Stimulated activated CD4-positive, alpha-beta T cell treated with anti-CD3 and anti-CD28 coated beads, Interleukin-4, amount 100 ng/mL, for 1 hour (primary cell): ENCODE data around the gene PPFIA3.
"Not testable (repeated sequence)": the region's sequence is repeated elsewhere in the genome, so short reads cannot be mapped to it uniquely, and the experiment has no call there.

Experiments
- DNase-seq: peaks from one replicate; pipeline ENCODE4 v3.0.0-alpha.2; 2020

Gene PPFIA3

DNA sequence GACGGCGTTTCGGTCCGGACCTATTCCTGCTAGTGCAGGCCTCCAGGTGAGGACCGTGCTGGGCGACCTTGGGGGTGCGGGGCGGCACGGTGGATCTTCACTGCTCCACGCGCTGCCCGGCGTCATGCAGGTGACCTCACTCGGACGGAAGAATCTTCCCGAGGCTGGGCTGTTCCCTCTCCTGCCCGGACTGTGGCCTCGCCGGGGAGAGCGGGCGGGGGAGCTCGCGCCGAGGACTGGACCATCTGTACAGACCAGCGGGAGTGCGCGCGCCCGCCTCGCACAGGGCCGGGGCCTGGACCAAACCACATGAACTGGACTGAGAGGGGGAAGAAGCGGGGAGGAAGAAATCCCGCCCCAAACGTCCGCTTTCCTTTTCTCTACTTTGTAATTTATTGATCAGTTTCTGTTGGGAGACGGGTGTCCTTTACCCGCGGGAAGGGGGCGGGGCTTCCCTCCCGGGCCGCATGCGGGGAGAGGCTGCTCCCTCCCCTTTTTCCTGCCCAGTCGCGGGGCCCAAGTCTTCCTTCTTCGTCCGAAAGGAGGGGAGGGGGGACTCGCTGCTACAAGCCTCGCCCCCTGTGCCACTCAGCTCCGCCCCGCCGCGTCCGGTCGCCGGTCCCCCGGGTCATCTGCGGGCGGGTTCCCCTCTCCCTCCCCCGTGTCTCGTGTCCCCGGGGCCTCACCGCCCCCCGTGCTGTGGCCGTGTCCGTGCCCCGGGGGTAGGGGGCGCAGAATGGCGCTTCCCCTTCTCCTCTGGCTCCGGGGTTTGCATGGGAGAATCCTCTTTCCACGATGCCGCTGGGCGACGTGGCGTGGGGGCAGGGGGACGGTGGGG lies 31.0 kb downstream of the PPFIA3 start:
- peak; percentile 29 for DNase-seq

DNA sequence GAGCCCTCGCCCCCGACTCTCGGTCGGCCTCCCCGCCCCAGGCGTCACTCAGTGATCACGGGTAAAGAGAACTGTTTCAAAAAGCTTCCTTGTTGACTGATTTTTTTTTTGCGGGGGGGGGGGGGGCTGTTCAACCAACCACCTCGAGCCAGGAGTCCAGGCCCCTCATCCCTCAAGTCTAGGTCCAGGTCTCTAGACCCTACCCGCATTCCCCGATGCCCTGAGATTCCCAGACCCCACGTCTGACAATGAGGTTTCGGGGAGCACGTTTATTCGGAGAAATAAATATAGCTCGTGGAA lies 31.6 kb downstream of the PPFIA3 start:
- no peak for DNase-seq

DNA sequence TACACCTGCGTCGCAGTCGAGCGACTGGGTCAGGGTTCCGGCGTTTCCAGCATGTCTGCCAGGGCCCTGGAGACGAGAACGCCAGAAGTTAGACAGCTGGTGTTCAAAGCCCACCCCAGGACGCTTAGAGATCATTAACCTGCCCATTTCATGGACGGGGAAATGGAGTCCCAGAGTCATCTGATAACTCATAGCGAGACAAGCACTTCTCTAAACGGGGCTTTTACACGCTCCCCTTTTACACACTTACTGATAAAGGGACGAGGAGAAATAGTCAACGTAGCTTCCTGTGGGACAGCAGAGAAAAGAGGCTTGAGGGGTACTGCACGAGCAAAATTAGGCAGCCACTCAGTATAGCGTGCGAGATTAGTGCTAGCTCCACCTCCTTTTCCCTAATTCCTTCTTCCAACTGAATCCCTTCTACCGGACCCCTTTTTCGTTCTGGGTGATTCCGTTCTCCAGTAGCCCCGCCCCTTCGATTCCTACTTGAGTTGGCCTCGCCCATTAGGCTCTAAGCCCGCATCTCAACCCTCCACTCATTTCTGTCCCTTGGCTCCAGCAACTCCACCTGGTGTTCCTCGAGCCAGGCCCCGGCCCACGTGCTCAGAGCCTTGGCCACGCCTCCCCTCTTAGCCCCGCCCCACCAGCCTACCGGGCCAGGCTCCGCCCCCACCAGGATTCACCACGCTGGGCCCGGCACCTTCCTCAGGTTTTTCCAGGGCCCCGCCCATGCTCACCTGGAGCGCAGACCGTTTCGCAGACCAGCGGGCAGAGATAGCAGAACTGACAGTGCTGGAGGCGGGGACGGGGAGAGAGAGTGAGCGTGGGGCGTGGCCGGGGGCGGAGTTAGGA lies 32.1 kb downstream of the PPFIA3 start:
- DNase-seq = peak; percentile 46

DNA sequence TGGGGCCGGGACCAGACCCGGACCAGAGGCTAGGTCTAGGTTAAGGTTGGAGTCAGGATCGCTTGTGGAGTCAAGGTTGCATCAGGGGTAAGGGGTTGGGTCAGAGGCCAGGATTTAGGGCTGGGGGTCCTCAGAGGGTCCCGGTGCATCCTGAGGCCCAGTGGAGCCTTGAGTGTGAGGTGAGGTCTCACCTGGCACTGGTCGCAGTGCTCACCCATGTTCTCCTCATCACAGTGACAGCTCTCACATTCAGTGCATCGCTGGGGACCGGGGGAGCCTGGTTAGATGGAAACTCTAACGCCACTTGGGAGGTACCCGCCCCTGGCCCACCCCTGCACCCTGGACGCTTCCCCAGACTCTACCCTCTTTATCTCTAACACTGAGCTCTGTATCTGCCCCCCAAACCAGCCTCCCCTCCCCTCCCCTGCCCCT lies 32.8 kb downstream of the PPFIA3 start:
- DNase-seq = no peak

GRCh38 chr19:49153167-49153809 lies 33.9 kb downstream of the PPFIA3 start:
- DNase-seq = no peak

DNA sequence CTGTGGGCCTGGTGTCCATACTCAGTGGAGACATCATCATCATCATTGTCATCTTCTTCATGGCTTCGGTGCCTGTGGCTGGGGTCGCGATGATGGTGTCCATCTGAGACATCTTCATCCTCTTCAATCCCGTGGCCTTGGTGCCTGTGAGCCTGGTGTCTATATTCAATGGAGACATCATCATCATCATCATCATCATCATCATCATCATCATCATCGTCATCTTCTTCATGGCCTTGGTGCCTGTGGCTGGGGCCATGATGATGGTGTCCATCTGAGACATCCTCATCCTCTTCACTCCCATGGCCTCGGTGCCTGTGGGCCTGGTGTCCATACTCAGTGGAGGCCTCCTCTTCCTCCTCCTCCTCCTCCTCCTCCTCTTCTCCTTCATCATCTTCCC lies 34.9 kb downstream of the PPFIA3 start:
- DNase-seq = no peak

DNA sequence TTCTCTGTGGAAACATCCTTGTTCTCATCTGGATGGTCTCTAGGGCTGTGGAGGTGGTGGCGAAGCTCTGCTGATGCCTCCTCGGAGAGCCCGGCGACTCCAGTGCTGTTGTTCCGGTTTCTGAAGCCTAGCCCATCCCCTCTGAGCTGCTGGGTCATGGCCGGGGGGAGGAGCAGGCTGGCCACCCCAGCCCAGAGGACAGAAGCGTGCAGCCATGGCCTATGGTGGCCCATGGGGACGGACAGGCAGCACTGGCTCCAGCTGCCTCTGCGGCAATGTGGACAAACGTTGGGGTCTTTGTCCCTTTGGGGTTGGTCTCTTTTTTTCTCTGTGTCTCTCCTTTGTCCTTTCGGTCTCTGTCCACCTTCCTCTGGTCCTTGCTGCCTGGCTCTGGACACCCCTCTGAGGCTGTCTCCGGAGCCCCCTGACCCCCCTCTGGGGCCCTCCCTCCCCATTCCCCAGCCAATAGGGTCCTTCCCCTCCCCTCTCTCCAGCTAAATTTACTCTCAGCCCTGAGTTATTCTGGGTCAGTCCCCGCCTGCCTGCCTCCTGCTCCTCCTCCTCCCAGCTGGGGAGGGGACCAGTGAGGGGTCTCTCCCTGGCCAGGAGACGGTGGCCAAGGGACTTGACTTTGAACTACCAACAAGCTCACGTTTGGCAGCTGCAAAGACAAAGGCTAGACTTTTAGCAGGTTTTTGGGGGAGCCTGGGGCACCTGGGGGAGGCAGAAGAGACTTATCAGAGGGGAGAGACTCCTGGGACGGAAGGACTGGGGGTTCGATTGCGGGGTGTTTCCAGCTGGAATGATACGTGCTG lies 35.9 kb downstream of the PPFIA3 start, which contains the start of gene HRC:
Gene HRC, minus strand, starts transcription at position 392 of the 815 bp plus-strand sequence. Its CDS starts 159 bp downstream, at position 233.
- no peak for DNase-seq

DNA sequence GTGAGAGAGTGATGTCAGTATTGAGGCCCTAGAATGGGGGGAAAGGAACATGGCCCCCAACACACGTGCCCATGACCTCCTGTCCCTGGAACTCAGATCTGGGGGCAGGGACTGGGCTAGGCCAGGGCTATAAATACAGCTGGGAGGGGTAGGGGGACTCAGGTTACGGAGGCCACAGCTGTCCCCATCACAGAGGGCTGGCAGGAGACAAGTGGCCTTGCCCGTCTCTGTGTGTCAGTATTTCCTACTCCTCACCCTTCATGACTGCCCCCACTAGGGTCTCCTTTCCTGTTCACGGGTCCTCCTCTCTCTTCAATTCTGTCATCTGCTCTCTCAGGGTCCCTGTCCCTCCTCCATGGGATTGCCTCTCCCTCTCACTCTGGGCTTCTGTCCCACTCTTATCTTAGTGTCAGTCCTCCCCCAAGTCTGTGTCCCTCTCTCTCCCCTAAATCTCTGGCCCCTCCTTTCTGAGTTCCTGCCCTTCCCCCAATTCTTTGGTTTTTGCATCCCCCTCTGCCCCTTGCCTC lies 36.5 kb downstream of the PPFIA3 start:
- DNase-seq = no peak

DNA sequence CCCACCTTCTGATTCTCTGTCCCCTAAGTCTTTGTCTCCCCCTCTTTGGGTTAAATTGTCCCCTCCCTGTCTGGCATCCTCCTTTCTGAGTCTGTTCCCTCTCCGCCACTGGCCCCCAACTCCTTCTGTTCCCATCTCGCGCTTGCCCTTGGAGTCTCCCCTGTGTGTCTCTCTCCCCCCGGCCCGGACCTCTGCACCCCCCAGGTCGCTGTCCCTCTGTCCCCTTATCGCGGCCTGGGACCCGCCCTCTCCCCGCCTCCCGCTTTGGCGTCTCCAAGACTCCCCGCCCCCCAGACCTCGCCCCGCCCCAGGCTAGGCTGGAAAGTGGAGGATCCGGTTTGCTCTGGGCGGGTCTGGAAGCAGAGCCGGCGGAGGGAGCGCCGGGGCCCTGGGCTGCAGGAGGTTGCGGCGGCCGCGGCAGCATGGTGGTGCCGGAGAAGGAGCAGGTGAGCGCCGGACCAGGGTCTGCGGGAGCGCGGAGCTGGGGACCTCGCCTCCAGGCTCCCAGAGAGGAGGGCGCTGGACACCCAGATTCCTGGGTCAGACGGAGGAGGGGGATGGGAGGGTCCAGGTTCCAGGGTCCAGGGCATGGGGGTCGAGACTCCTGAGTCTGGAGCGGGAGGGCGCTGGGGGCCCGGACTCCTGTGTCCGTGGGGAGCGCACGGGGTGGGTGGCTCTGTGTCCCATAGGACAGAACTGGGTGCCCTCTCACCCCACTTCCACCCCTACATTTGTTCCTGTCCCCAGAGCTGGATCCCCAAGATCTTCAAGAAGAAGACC lies 38.3 kb downstream of the PPFIA3 start, which contains the start of gene TRPM4:
Gene TRPM4, plus strand, starts transcription at position 348 of the 780 bp plus-strand sequence. Its CDS starts 75 bp downstream, at position 423.
- peak; percentile 55 for DNase-seq

DNA sequence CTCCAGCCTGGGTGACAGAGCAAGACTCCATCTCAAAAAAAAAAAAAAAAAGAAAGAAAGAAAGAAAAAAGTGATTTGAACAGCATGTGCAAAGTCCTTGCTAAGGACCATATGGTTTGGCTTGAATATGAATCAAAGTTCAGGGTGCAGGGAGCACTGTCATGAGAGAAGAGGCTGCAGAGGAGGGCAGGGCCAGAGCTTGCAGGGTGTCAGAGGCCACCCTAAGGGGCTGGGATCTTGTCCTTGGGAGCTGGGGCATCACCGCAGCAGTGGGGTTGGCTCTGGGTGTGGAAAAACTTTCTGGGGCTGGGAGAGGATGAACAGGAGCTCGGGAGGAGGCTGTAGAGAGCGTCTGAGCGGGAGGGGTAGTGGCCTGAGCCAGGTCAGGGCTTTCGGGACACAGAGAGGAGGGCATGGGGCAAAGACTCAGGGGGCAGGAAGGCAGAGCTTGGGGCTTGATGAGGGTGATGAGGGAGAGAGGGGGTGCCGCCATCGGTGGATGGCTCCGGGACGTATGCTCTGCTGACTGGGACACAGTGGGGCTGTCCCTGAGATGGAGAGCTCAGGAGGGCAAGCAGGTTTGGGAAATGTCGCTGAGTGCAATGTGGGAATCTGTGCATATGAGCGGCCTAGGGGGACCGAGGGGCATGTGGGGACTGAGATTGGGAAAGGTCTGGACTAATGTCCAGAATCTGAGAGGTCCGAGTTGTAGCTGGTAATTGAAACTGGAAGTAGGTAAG lies 41.3 kb downstream of the PPFIA3 start:
- no peak for DNase-seq

DNA sequence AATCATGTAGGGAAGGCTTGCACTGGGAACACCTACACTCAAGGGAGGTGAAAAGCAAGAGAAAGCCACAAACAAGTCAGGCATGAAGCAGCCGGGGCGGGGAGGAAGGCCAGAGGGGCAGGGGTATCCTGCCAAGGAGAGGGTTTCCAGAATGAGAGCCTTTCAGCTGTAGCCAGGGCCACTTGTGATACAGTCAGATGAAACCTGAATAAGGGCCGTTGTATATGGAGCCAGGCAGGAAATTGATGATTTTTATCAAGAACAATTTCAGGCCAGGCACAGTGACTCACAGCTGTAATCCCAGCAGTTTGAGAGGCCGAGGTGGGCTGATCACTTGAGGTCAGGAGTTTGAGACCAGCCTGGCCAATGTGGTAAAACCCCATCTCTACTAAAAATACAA lies 42.6 kb downstream of the PPFIA3 start:
- DNase-seq = no peak

- DNase-seq = no peak
Observed at GRCh38 chr19:49165111-49165750, 45.9 kb downstream of the PPFIA3 start.

DNA sequence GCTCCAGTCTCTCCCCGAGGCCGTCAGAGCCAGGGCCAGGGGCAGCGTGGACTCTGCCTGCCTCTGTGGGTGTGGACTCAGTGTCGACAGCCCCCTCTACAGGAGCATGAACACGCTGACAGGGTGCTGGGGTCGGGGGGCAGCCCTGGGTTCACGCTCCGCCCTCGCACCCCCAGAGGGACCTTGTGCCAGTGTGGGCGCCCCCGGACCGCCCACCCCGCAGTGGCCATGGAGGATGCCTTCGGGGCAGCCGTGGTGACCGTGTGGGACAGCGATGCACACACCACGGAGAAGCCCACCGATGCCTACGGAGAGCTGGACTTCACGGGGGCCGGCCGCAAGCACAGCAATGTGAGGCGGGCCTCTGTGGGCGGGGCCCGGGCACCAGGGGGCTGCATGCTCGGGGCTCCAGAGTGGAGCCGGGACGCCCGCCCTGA lies 46.5 kb downstream of the PPFIA3 start:
- DNase-seq = no peak

- no peak for DNase-seq
Observed at GRCh38 chr19:49167857-49168409, 48.6 kb downstream of the PPFIA3 start.

- DNase-seq = no peak
Observed at GRCh38 chr19:49168421-49168820, 49.1 kb downstream of the PPFIA3 start.

GRCh38 chr19:49173198-49173597 lies 53.9 kb downstream of the PPFIA3 start:
- DNase-seq = no peak

- DNase-seq = no peak
Observed at GRCh38 chr19:49180659-49181058, 61.3 kb downstream of the PPFIA3 start.

DNA sequence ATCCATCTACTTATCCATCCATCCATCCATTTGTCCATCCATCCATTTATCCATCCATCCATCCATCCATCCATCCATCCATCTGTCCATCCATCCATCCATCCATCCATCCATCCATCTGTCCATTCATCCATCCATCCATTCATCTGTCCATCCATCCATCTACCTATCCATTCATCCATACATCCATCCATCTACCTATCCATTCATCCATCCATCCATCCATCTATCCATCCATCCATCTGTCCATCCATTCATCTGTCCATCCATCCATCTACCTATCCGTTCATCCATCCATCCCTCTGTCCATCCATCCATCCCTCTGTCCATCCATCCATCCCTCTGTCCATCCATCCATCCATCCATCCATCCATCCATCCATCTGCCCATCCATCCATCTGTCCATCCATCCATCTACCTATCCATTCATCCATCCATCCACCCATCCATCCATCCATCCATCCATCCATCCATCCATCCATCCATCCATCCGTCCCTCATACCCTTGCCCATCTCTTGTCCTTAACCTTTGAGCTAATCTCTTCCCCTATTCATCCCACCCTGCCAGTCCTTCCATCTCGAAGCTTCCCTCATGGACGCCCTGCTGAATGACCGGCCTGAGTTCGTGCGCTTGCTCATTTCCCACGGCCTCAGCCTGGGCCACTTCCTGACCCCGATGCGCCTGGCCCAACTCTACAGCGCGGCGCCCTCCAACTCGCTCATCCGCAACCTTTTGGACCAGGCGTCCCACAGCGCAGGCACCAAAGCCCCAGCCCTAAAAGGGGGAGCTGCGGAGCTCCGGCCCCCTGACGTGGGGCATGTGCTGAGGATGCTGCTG lies 62.9 kb downstream of the PPFIA3 start:
- DNase-seq = not testable (repeated sequence)
